ENCODE measurements around the gene STK10. TPM values are rescaled to one million over a fixed set of nuclear protein-coding genes. Genes with fewer than 3 reads are reported as not detected.

STK10 gene
- total RNA-seq, 3 donors from 2014 or later (not counting 1 experiment from before 2014, with no cell fraction given) = 705 to 879 (median 783) TPM

DNA sequence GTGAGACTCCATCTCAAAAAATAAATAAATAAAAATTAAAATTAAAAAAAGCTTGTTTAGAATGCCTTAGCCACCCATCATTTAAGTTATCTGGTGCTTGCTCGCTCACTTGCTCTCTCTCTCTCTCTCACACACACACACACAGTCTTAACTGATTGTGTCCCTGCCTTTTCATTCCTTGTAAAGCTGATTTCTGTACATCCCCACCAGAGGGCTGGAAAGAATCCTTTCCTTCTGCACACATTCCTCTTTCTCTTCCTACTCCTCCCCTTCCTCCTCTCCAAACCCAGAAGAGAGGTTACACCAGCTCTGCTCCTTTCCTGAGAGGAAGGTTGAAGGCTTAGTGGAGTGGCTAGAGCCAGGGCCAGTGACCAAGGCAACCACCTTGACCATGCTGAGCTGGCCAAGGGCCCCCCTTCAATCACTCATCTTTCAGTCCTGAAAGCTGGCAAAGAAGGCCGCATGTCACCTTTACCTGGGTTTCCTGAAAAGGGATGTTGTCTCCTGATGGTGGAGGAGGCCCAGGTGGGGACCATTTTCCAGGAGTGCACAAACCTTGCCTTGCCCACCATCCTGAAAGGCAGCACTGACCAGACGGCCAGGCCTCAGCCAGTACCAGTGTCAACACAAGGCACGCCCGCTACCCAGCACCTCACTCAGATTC lies 25.6 kb downstream of the STK10 start:
- WGBS (ENCODE audit: insufficient coverage) = 72% methylated on average over 5 of the region's 5 CpGs
- no peaks in the 10 kb centered on the region for H3K27me3 ChIP-seq (ENCODE audit: control insufficient read depth, insufficient read depth, low read length)
- ATAC-seq = no peak
- H3K27me3 Mint-ChIP-seq (ENCODE audit: low read depth in 2 of 2) = no peaks in the 10 kb centered on the region
- no peaks in the 10 kb centered on the region for H3K36me3 Mint-ChIP-seq
- no peak for DNase-seq
- peaks cover 84% of the 10 kb centered on the region for H3K4me1 ChIP-seq (ENCODE audit: control insufficient read depth, insufficient read depth, low read length)
- peaks cover 33% of the 10 kb centered on the region for H3K36me3 ChIP-seq (ENCODE audit: control insufficient read depth, insufficient read depth, low read length)
- H3K4me3 ChIP-seq (ENCODE audit: low read length) = no peak overlapping the region
- H3K4me1 Mint-ChIP-seq = peaks cover 64 to 86% of the 10 kb centered on the region in 2 donors
- no peaks in the 10 kb centered on the region for H3K9me3 ChIP-seq (ENCODE audit: control insufficient read depth, insufficient read depth, low read length)
- peak overlapping the region; percentile 82 to 98 for H3K27ac Mint-ChIP-seq
- TF ChIP-seq, protein P1, sequence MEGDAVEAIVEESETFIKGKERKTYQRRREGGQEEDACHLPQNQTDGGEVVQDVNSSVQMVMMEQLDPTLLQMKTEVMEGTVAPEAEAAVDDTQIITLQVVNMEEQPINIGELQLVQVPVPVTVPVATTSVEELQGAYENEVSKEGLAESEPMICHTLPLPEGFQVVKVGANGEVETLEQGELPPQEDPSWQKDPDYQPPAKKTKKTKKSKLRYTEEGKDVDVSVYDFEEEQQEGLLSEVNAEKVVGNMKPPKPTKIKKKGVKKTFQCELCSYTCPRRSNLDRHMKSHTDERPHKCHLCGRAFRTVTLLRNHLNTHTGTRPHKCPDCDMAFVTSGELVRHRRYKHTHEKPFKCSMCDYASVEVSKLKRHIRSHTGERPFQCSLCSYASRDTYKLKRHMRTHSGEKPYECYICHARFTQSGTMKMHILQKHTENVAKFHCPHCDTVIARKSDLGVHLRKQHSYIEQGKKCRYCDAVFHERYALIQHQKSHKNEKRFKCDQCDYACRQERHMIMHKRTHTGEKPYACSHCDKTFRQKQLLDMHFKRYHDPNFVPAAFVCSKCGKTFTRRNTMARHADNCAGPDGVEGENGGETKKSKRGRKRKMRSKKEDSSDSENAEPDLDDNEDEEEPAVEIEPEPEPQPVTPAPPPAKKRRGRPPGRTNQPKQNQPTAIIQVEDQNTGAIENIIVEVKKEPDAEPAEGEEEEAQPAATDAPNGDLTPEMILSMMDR (IDR thresholded peaks at IDR 0.05) = no peak
- intact Hi-C loops (cut with micrococcal nuclease) = loop anchor here (2.0 kb wide), 1 partner anchor 18 kb away; no protein-coding TSS in a partner anchor
- H3K27ac ChIP-seq (ENCODE audit: low read length) = peak overlapping the region; percentile 0
- no peaks in the 10 kb centered on the region for H3K9me3 Mint-ChIP-seq
- peak overlapping the region; percentile 21 for H3K4me3 Mint-ChIP-seq

DNA sequence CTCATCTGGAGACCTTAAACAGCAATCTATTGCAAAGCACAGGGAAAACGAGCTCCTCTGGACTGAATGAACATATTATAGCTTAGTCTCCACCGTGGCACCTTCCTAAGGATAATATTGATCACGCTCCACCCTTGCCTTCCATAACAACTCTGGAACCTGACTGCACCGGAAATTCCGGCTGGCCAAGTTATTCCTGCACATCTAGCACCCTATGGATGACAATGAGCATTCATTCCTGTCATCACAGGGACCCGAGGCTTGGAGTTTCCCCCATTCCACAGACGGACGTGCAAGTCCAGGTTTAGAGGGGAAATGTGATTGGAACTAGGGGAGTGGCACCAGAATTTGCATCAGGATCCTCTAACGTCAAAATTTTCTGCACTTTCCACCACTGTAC lies 27.5 kb downstream of the STK10 start:
- peak overlapping the region; percentile 62 for H3K4me3 Mint-ChIP-seq
- TF ChIP-seq, protein P1 (IDR thresholded peaks at IDR 0.05) = no peak
- Histone ChIP-seq H3K4me3 (ENCODE audit: low read length) (no peak overlapping the region), H3K9me3 (ENCODE audit: control insufficient read depth, insufficient read depth, low read length) (no peaks in the 10 kb centered on the region), H3K27ac (ENCODE audit: low read length) (peak overlapping the region; percentile 20), H3K36me3 (ENCODE audit: control insufficient read depth, insufficient read depth, low read length) (peaks cover 34% of the 10 kb centered on the region), H3K4me1 (ENCODE audit: control insufficient read depth, insufficient read depth, low read length) (peaks cover 78% of the 10 kb centered on the region), H3K27me3 (ENCODE audit: control insufficient read depth, insufficient read depth, low read length) (no peaks in the 10 kb centered on the region)
- 79% methylated on average over 9 of the region's 9 CpGs for WGBS (ENCODE audit: insufficient coverage)
- intact Hi-C loops (cut with micrococcal nuclease) = no loop called here
- H3K4me1 Mint-ChIP-seq = peaks cover 64 to 84% of the 10 kb centered on the region in 2 donors
- ATAC-seq (no peak), DNase-seq (no peak)
- H3K9me3 Mint-ChIP-seq = no peaks in the 10 kb centered on the region
- H3K27me3 Mint-ChIP-seq (ENCODE audit: low read depth in 2 of 2) = no peaks in the 10 kb centered on the region
- peaks cover 7% of the 10 kb centered on the region for H3K36me3 Mint-ChIP-seq
- H3K27ac Mint-ChIP-seq = peak overlapping the region; percentile 82 to 98

DNA sequence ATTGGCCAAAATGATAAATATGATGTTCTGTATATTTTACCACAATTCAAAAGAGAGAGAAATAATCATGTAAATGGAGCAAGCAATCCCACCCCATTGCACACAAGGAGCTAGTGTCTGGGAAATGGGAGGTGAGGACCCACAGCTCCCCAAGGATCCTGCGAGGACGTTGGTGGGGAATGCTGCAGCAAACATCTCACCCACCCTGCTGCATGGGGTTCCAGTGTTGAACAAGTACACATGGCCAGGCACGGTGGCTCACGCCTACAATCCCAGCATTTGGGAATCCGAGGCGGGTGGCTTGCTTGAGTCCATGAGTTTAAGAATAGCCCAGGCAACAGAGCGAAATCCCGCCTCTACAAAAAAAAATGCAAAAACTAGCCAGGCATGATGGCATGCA lies 29.0 kb downstream of the STK10 start:
- WGBS (ENCODE audit: insufficient coverage) = 86% methylated on average over 8 of the region's 8 CpGs
- TF ChIP-seq, protein P1 (IDR thresholded peaks at IDR 0.05) = no peak
- no peak overlapping the region for H3K4me3 ChIP-seq (ENCODE audit: low read length)
- Mint-ChIP-seq H3K4me1 (peaks cover 72 to 81% of the 10 kb centered on the region in 2 donors), H3K27ac (peak overlapping the region; percentile 82 to 98), H3K9me3 (no peaks in the 10 kb centered on the region), H3K27me3 (ENCODE audit: low read depth in 2 of 2) (no peaks in the 10 kb centered on the region), H3K4me3 (peak overlapping the region; percentile 74), H3K36me3 (peaks cover 7% of the 10 kb centered on the region)
- no peaks in the 10 kb centered on the region for H3K27me3 ChIP-seq (ENCODE audit: control insufficient read depth, insufficient read depth, low read length)
- no peaks in the 10 kb centered on the region for H3K9me3 ChIP-seq (ENCODE audit: control insufficient read depth, insufficient read depth, low read length)
- intact Hi-C loops (cut with micrococcal nuclease) = no loop called here
- peaks cover 36% of the 10 kb centered on the region for H3K36me3 ChIP-seq (ENCODE audit: control insufficient read depth, insufficient read depth, low read length)
- DNase-seq = no peak
- peaks cover 73% of the 10 kb centered on the region for H3K4me1 ChIP-seq (ENCODE audit: control insufficient read depth, insufficient read depth, low read length)
- no peak for ATAC-seq
- no peak overlapping the region for H3K27ac ChIP-seq (ENCODE audit: low read length)
